Type B pancreatic cell (in vitro differentiated cells): ENCODE results near the gene TM4SF4. TPM values are rescaled to one million over a fixed set of nuclear protein-coding genes. Genes with fewer than 3 reads are reported as not detected.

Source experiments
- DNase-seq: peaks from one replicate; pipeline ENCODE4 v3.0.0; 2021; ENCODE audit warnings: mixed read lengths; ENCODE audit not compliant: unreplicated experiment; ENCODE audit errors: extremely low spot score
- H3K27ac Mint-ChIP-seq: 2 replicates; pipeline ENCODE4 v1.8.0; 2021; ENCODE audit warnings: mild to moderate bottlenecking, mixed read lengths
- H3K27me3 Mint-ChIP-seq: 2 replicates; pipeline ENCODE4 v1.8.0; 2021; ENCODE audit warnings: mixed read lengths
- H3K36me3 Mint-ChIP-seq: 2 replicates; pipeline ENCODE4 v1.8.0; 2021; ENCODE audit warnings: mixed read lengths
- H3K4me1 Mint-ChIP-seq: one replicate; pipeline ENCODE4 v1.8.0; 2021; ENCODE audit warnings: mixed read lengths; ENCODE audit not compliant: unreplicated experiment
- H3K4me3 Mint-ChIP-seq: 2 replicates; pipeline ENCODE4 v1.8.0; 2021; ENCODE audit warnings: mild to moderate bottlenecking, mixed read lengths
- H3K9me3 Mint-ChIP-seq: 2 replicates; pipeline ENCODE4 v1.8.0; 2021; ENCODE audit warnings: mixed read lengths
- CTCF ChIP-seq: fragments of 200-600 bp; sonication (generic); conservative IDR thresholded peaks from 2 replicates; pipeline ENCODE4 v1.5.0; 2021; ENCODE audit warnings: antibody characterized with exemption, mild to moderate bottlenecking
- total RNA-seq: library from RNA; stranded (reverse); gene quantifications from 2 replicates; pipeline ENCODE4 v1.2.1, GENCODE V29; 2021; ENCODE audit warnings: low replicate concordance

Gene TM4SF4
- total RNA-seq, 1 donor from 2014 or later: 18.1 TPM

- peaks cover 5% of the 10 kb centered on the region for H3K36me3 Mint-ChIP-seq
- no peak overlapping the region for H3K4me3 Mint-ChIP-seq
- H3K27me3 Mint-ChIP-seq: no peaks in the 10 kb centered on the region
- H3K4me1 Mint-ChIP-seq: peaks cover 10% of the 10 kb centered on the region
- peaks cover 16% of the 10 kb centered on the region for H3K9me3 Mint-ChIP-seq
- DNase-seq: no peak
- no peak for TF ChIP-seq CTCF
- no peak overlapping the region for H3K27ac Mint-ChIP-seq
Measured at GRCh38 chr3:149454746-149455145, 19.8 kb upstream of the TM4SF4 start.

GRCh38 chr3:149455366-149455765 is 19.1 kb upstream of the TM4SF4 start:
- H3K9me3 Mint-ChIP-seq: peaks cover 16% of the 10 kb centered on the region
- H3K27ac Mint-ChIP-seq: no peak overlapping the region
- TF ChIP-seq CTCF: no peak
- H3K27me3 Mint-ChIP-seq: no peaks in the 10 kb centered on the region
- peaks cover 5% of the 10 kb centered on the region for H3K36me3 Mint-ChIP-seq
- no peak overlapping the region for H3K4me3 Mint-ChIP-seq
- DNase-seq: no peak
- H3K4me1 Mint-ChIP-seq: peaks cover 6% of the 10 kb centered on the region

GRCh38 chr3:149455989-149456388 is 18.5 kb upstream of the TM4SF4 start:
- Mint-ChIP-seq H3K4me1 (peaks cover 6% of the 10 kb centered on the region), H3K9me3 (peaks cover 14% of the 10 kb centered on the region), H3K36me3 (peaks cover 5% of the 10 kb centered on the region), H3K27ac (no peak overlapping the region), H3K4me3 (no peak overlapping the region), H3K27me3 (no peaks in the 10 kb centered on the region)
- DNase-seq: no peak
- TF ChIP-seq CTCF: no peak

- Mint-ChIP-seq H3K27me3 (no peaks in the 10 kb centered on the region), H3K27ac (no peak overlapping the region), H3K9me3 (peaks cover 9% of the 10 kb centered on the region), H3K36me3 (no peaks in the 10 kb centered on the region), H3K4me3 (no peak overlapping the region), H3K4me1 (peaks cover 6% of the 10 kb centered on the region)
- DNase-seq: no peak
- no peak for TF ChIP-seq CTCF
Measured at GRCh38 chr3:149459491-149460059, 14.9 kb upstream of the TM4SF4 start.

GRCh38 chr3:149460117-149460516 is 14.4 kb upstream of the TM4SF4 start:
- H3K27ac Mint-ChIP-seq: no peak overlapping the region
- DNase-seq: no peak
- H3K36me3 Mint-ChIP-seq: no peaks in the 10 kb centered on the region
- no peaks in the 10 kb centered on the region for H3K27me3 Mint-ChIP-seq
- peaks cover 6% of the 10 kb centered on the region for H3K4me1 Mint-ChIP-seq
- H3K4me3 Mint-ChIP-seq: no peak overlapping the region
- H3K9me3 Mint-ChIP-seq: peaks cover 9% of the 10 kb centered on the region
- TF ChIP-seq CTCF: no peak

GRCh38 chr3:149462051-149462450 is 12.4 kb upstream of the TM4SF4 start:
- DNase-seq: no peak
- TF ChIP-seq CTCF: no peak
- Mint-ChIP-seq H3K9me3 (peaks cover 21% of the 10 kb centered on the region), H3K27me3 (no peaks in the 10 kb centered on the region), H3K27ac (no peak overlapping the region), H3K36me3 (no peaks in the 10 kb centered on the region), H3K4me3 (no peak overlapping the region), H3K4me1 (peaks cover 14% of the 10 kb centered on the region)
